ENCODE data around the gene FRMD1. TPM values are rescaled to one million over a fixed set of nuclear protein-coding genes. Genes with fewer than 3 reads are reported as not detected.

The FRMD1 gene
- total RNA-seq, 2 experiments from 2014 or later: not detected

DNA sequence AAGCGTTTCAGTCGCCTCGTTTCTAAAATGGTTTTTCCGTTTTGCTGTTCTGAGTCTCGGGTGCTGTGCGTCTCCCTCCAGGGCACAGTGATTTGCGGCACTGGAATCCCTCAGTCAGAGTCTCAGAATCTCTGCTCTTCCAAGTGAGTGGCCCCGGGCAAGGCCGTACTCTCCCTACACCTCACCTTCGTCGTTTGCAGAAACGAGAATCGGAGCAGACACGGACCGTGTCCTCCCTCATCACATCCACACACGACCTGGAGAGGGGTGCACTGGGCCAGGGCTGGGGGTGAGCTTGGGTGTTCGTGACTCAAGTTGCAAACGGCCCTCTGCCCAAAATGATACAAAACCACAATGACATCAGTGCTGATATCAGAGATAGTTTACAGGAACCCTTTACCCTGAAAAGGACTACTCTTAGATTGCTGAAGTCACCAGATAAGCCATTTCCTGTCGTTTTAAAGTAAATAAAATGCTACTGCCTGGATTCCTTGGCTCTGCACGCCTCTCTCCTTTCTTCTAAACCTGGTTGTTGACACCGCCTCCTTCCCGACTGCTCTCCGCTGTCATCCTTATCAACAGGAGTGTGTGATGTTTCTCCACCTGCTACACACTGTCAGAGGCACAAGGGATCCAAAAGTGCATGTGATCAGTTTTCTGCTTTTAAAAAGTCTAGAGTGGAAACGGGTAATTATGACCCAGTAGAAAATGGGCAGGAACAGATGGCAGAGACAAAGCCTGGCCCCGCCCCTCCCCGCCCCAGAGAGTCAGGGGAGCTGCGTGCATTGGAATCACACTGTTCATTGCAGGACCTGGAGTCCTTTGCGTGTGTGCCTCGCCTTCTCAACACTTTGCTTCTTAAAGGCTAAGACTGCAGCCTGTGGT is 43.1 kb downstream of the FRMD1 start:
- H3K9me3 Mint-ChIP-seq: peaks cover 24% of the 10 kb centered on the region

DNA sequence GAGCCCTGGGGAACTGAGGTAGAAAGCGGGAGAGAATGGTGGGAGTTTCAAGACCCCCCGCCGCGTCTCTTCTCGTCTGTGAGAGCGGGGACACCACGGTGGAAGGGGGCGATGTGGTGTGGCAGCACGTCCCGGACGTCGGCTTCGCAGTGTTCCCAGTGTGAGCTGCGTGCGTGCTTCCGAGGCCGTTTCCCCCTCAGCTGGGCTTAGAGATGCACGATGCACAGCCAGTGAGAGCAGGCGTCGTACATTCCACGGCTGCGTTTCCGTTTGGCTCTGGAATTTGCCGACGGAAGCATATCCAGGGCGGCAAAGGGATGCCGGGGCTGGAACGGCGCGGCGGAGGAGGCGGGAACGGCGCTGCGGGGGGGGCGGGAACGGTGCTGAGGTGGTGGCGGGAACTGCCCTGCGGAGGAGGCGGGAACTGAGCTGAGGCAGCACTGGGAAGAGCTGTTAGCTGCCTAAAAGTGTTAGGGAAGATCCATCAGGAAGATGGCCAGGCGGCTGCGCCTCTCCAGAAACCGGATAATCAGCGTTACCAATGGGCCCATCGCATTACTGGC is 43.8 kb downstream of the FRMD1 start:
- Mint-ChIP-seq H3K27me3 (ENCODE audit: low read depth) (peaks cover 40% of the 10 kb centered on the region), H3K4me1 (ENCODE audit: low read depth) (peaks cover 8% of the 10 kb centered on the region), H3K4me3 (peak overlapping the region; percentile 40), H3K9me3 (peaks cover 19% of the 10 kb centered on the region), H3K36me3 (ENCODE audit: low read depth) (peaks cover 3% of the 10 kb centered on the region), H3K27ac (no peak overlapping the region)
- intact Hi-C loops (cut with micrococcal nuclease): no loop called here
- DNase-seq: no peak
- CTCF ChIA-PET: no interaction called here

More for the DNA sequence above, 43.1 kb downstream of the FRMD1 start:
- peaks cover 8% of the 10 kb centered on the region for H3K4me1 Mint-ChIP-seq (ENCODE audit: low read depth)
- peaks cover 40% of the 10 kb centered on the region for H3K27me3 Mint-ChIP-seq (ENCODE audit: low read depth)
- H3K27ac Mint-ChIP-seq: peak overlapping the region; percentile 65
- H3K36me3 Mint-ChIP-seq (ENCODE audit: low read depth): peaks cover 3% of the 10 kb centered on the region
- CTCF ChIA-PET: no interaction called here
- intact Hi-C loops (cut with micrococcal nuclease): no loop called here
- DNase-seq: peak; percentile 23
- H3K4me3 Mint-ChIP-seq: peak overlapping the region; percentile 40

- Mint-ChIP-seq H3K4me3 (no peak overlapping the region), H3K4me1 (ENCODE audit: low read depth) (peaks cover 8% of the 10 kb centered on the region), H3K36me3 (ENCODE audit: low read depth) (peaks cover 3% of the 10 kb centered on the region), H3K27ac (no peak overlapping the region), H3K27me3 (ENCODE audit: low read depth) (peaks cover 40% of the 10 kb centered on the region), H3K9me3 (peaks cover 13% of the 10 kb centered on the region)
- CTCF ChIA-PET: no interaction called here
- intact Hi-C loops (cut with micrococcal nuclease): no loop called here
- DNase-seq: no peak
Observed at GRCh38 chr6:168034537-168034936, 44.5 kb downstream of the FRMD1 start.

- no peak for DNase-seq
- Mint-ChIP-seq H3K27me3 (ENCODE audit: low read depth) (peaks cover 40% of the 10 kb centered on the region), H3K4me3 (no peak overlapping the region), H3K9me3 (peaks cover 8% of the 10 kb centered on the region), H3K4me1 (ENCODE audit: low read depth) (peaks cover 8% of the 10 kb centered on the region), H3K36me3 (ENCODE audit: low read depth) (peaks cover 3% of the 10 kb centered on the region), H3K27ac (no peak overlapping the region)
- CTCF ChIA-PET: no interaction called here
- intact Hi-C loops (cut with micrococcal nuclease): no loop called here
Observed at GRCh38 chr6:168033791-168034190, 45.2 kb downstream of the FRMD1 start.

DNA sequence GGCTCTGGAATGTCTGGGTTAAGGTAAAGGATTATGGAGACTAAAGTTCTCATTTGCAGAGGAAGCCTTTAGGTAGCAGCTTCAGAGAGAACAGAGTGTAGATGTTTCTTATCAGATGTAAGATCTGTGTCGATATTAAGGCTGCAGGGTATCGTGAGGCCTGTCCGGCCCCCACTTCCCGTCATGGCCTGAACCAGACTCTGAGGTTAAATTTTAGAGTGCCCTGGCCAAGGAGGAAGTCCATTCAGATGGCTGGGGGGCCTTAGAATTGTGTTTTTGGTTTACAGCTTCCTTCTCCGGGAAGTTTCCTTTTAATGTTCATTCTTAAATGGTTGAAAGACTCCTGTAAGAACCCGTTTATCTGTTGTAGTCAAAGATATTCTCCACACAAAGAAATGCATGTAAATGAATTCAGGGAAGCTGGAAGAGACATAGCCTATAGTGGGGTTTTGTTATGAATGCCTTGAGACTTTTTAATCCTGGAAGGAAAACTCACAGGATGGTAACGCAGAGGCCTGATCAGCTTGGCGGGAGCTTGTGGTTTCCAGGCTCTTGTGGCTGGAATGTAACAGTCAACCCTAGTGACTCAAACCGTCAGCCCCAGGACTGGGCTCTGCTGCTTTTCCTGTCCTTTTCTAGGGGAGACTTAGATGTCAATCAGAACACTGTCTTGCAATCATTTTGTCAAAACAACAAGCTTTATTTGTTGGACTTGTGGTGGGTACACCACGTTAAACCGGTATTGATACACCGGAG is 46.8 kb downstream of the FRMD1 start:
- CTCF ChIA-PET: no interaction called here
- no peaks in the 10 kb centered on the region for H3K36me3 Mint-ChIP-seq (ENCODE audit: low read depth)
- H3K27me3 Mint-ChIP-seq (ENCODE audit: low read depth): peaks cover 37% of the 10 kb centered on the region
- DNase-seq: no peak
- H3K4me3 Mint-ChIP-seq: no peak overlapping the region
- intact Hi-C loops (cut with micrococcal nuclease): no loop called here
- H3K4me1 Mint-ChIP-seq (ENCODE audit: low read depth): peaks cover 8% of the 10 kb centered on the region
- no peaks in the 10 kb centered on the region for H3K9me3 Mint-ChIP-seq
- no peak overlapping the region for H3K27ac Mint-ChIP-seq

GRCh38 chr6:168031411-168031971 is 47.5 kb downstream of the FRMD1 start:
- Mint-ChIP-seq H3K36me3 (ENCODE audit: low read depth) (no peaks in the 10 kb centered on the region), H3K27me3 (ENCODE audit: low read depth) (peaks cover 36% of the 10 kb centered on the region), H3K27ac (no peak overlapping the region), H3K4me3 (no peak overlapping the region), H3K9me3 (no peaks in the 10 kb centered on the region), H3K4me1 (ENCODE audit: low read depth) (peaks cover 6% of the 10 kb centered on the region)
- no peak for DNase-seq
- intact Hi-C loops (cut with micrococcal nuclease): no loop called here
- CTCF ChIA-PET: no interaction called here

- H3K36me3 Mint-ChIP-seq (ENCODE audit: low read depth): no peaks in the 10 kb centered on the region
- intact Hi-C loops (cut with micrococcal nuclease): no loop called here
- no peak overlapping the region for H3K4me3 Mint-ChIP-seq
- H3K4me1 Mint-ChIP-seq (ENCODE audit: low read depth): peaks cover 5% of the 10 kb centered on the region
- no peak for DNase-seq
- no peaks in the 10 kb centered on the region for H3K9me3 Mint-ChIP-seq
- H3K27me3 Mint-ChIP-seq (ENCODE audit: low read depth): peaks cover 35% of the 10 kb centered on the region
- CTCF ChIA-PET: no interaction called here
- H3K27ac Mint-ChIP-seq: no peak overlapping the region
Observed at GRCh38 chr6:168030908-168031307, 48.1 kb downstream of the FRMD1 start.

DNA sequence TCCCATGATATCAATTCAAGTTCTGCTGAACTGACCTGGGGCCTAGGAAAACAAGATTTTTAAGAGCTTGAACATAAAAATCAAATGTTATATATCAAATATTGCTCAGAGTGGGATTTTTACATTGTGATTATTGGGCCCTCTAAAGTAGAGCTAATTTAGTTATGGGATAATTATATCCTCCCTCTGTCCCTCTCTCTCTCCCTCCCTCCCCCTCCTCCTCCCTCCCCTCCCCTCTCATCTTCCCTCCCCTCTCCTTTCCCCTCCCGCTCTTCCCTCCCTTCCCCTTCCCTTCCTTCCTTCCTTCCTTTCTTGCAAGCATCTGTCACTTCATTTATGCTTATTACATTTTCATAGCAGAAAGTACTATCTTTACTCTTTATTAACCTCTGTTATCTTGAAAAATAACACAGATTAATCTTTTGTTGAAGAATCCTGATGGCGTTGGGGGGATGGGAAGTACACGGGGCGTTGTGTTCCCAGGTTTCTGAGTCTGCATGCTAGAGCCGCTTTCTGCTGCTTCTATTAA is 48.7 kb downstream of the FRMD1 start:
- no peak overlapping the region for H3K4me3 Mint-ChIP-seq
- no peak overlapping the region for H3K27ac Mint-ChIP-seq
- no peak for DNase-seq
- H3K4me1 Mint-ChIP-seq (ENCODE audit: low read depth): peaks cover 2% of the 10 kb centered on the region
- H3K9me3 Mint-ChIP-seq: no peaks in the 10 kb centered on the region
- CTCF ChIA-PET: no interaction called here
- H3K27me3 Mint-ChIP-seq (ENCODE audit: low read depth): peaks cover 30% of the 10 kb centered on the region
- intact Hi-C loops (cut with micrococcal nuclease): no loop called here
- H3K36me3 Mint-ChIP-seq (ENCODE audit: low read depth): no peaks in the 10 kb centered on the region

GRCh38 chr6:168029459-168030217 is 49.4 kb downstream of the FRMD1 start:
- intact Hi-C loops (cut with micrococcal nuclease): no loop called here
- Mint-ChIP-seq H3K27me3 (ENCODE audit: low read depth) (peaks cover 24% of the 10 kb centered on the region), H3K9me3 (no peaks in the 10 kb centered on the region), H3K27ac (no peak overlapping the region), H3K36me3 (ENCODE audit: low read depth) (no peaks in the 10 kb centered on the region), H3K4me1 (ENCODE audit: low read depth) (no peaks in the 10 kb centered on the region), H3K4me3 (no peak overlapping the region)
- CTCF ChIA-PET: no interaction called here
- no peak for DNase-seq

- Mint-ChIP-seq H3K27me3 (ENCODE audit: low read depth) (peaks cover 12% of the 10 kb centered on the region), H3K4me1 (ENCODE audit: low read depth) (no peaks in the 10 kb centered on the region), H3K9me3 (no peaks in the 10 kb centered on the region), H3K27ac (no peak overlapping the region), H3K4me3 (no peak overlapping the region), H3K36me3 (ENCODE audit: low read depth) (no peaks in the 10 kb centered on the region)
- intact Hi-C loops (cut with micrococcal nuclease): no loop called here
- CTCF ChIA-PET: no interaction called here
- DNase-seq: no peak
Observed at GRCh38 chr6:168028181-168028580, 50.8 kb downstream of the FRMD1 start.

- Mint-ChIP-seq H3K4me3 (no peak overlapping the region), H3K27ac (no peak overlapping the region), H3K27me3 (ENCODE audit: low read depth) (peaks cover 12% of the 10 kb centered on the region), H3K9me3 (no peaks in the 10 kb centered on the region), H3K4me1 (ENCODE audit: low read depth) (no peaks in the 10 kb centered on the region), H3K36me3 (ENCODE audit: low read depth) (no peaks in the 10 kb centered on the region)
- DNase-seq: no peak
- CTCF ChIA-PET: no interaction called here
- intact Hi-C loops (cut with micrococcal nuclease): no loop called here
Observed at GRCh38 chr6:168027521-168027920, 51.5 kb downstream of the FRMD1 start.

DNA sequence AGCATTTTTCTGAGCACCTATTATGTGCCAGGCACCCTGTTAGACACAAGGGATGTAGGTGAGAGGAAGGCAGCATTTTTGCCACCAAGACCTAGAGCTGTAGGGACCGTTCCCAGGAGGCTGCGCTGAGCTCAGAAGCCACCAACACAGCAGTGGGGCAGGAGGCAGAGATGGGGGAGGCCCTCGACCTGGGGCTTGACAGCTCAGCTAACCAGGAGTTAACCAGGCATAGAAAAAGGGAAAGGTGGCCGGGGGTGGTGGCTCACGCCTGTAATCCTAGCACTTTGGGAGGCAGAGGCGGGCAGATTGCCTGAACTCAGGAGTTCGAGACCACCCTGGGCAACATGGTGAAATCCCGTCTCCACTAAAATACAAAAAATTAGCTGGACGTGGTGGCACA is 52.1 kb downstream of the FRMD1 start:
- no peaks in the 10 kb centered on the region for H3K36me3 Mint-ChIP-seq (ENCODE audit: low read depth)
- CTCF ChIA-PET: no interaction called here

More for the DNA sequence above, 52.1 kb downstream of the FRMD1 start:
- Mint-ChIP-seq H3K4me1 (ENCODE audit: low read depth) (no peaks in the 10 kb centered on the region), H3K27me3 (ENCODE audit: low read depth) (peaks cover 8% of the 10 kb centered on the region), H3K27ac (no peak overlapping the region), H3K9me3 (no peaks in the 10 kb centered on the region), H3K4me3 (no peak overlapping the region)
- DNase-seq: no peak
- intact Hi-C loops (cut with micrococcal nuclease): no loop called here
